ENCODE data around the gene ZNF771.

The ZNF771 gene

GRCh38 chr16:30406795-30407101 is 658 bp upstream of the ZNF771 start:
- H3K36me3 ChIP-seq (ENCODE audit: control insufficient read depth, insufficient read depth, low read length), result no peaks in the 10 kb centered on the region
- peak overlapping the region; percentile 69 for H3K4me3 ChIP-seq (ENCODE audit: low read depth, low read length)
- H3K9ac ChIP-seq, result no peak overlapping the region

GRCh38 chr16:30407804-30408534 is 563 bp downstream of the ZNF771 start:
- Histone ChIP-seq H3K27me3 (ENCODE audit: control insufficient read depth, insufficient read depth, low read length) (no peaks in the 10 kb centered on the region), H2AFZ (peak overlapping the region; percentile 94), H3K27ac (peak overlapping the region; percentile 84)

More at GRCh38 chr16:30406795-30407101, 658 bp upstream of the ZNF771 start:
- Histone ChIP-seq H3K4me1 (peaks cover 12% of the 10 kb centered on the region), H3K4me2 (ENCODE audit: low read length) (peak overlapping the region; percentile 89), H3K27ac (peak overlapping the region; percentile 84), H3K79me2 (peaks cover 9% of the 10 kb centered on the region), H2AFZ (peak overlapping the region; percentile 94), H3K27me3 (ENCODE audit: control insufficient read depth, insufficient read depth, low read length) (no peaks in the 10 kb centered on the region), H3K9me3 (ENCODE audit: control insufficient read depth, low read length) (no peaks in the 10 kb centered on the region)
- TF ChIP-seq CTCF (IDR thresholded peaks at IDR 0.05), result no peak

GRCh38 chr16:30409125-30410060 is 2.0 kb downstream of the ZNF771 start:
- Histone ChIP-seq H2AFZ (peak overlapping the region; percentile 47), H3K4me3 (ENCODE audit: low read depth, low read length) (peak overlapping the region; percentile 36), H3K79me2 (peaks cover 9% of the 10 kb centered on the region), H3K4me2 (ENCODE audit: low read length) (peak overlapping the region; percentile 60), H3K4me1 (peaks cover 12% of the 10 kb centered on the region), H3K9ac (no peak overlapping the region), H3K9me3 (ENCODE audit: control insufficient read depth, low read length) (no peaks in the 10 kb centered on the region), H3K27me3 (ENCODE audit: control insufficient read depth, insufficient read depth, low read length) (no peaks in the 10 kb centered on the region), H3K36me3 (ENCODE audit: control insufficient read depth, insufficient read depth, low read length) (no peaks in the 10 kb centered on the region), H3K27ac (peak overlapping the region; percentile 34)
- peak; percentile 94 for TF ChIP-seq CTCF (IDR thresholded peaks at IDR 0.05)

More at GRCh38 chr16:30407804-30408534, 563 bp downstream of the ZNF771 start:
- Histone ChIP-seq H3K4me3 (ENCODE audit: low read depth, low read length) (peak overlapping the region; percentile 69), H3K4me1 (peaks cover 12% of the 10 kb centered on the region), H3K4me2 (ENCODE audit: low read length) (peak overlapping the region; percentile 89), H3K36me3 (ENCODE audit: control insufficient read depth, insufficient read depth, low read length) (no peaks in the 10 kb centered on the region), H3K9me3 (ENCODE audit: control insufficient read depth, low read length) (no peaks in the 10 kb centered on the region), H3K9ac (peak overlapping the region; percentile 58), H3K79me2 (peaks cover 9% of the 10 kb centered on the region)
- no peak for TF ChIP-seq CTCF (IDR thresholded peaks at IDR 0.05)

GRCh38 chr16:30413112-30413806 is 5.9 kb downstream of the ZNF771 start:
- Histone ChIP-seq H3K4me2 (ENCODE audit: low read length) (no peak overlapping the region), H3K27ac (no peak overlapping the region)

More at GRCh38 chr16:30413112-30413806, 5.9 kb downstream of the ZNF771 start:
- H3K4me1 ChIP-seq, result peaks cover 19% of the 10 kb centered on the region
- no peaks in the 10 kb centered on the region for H3K36me3 ChIP-seq (ENCODE audit: control insufficient read depth, insufficient read depth, low read length)
- H3K27me3 ChIP-seq (ENCODE audit: control insufficient read depth, insufficient read depth, low read length), result no peaks in the 10 kb centered on the region
- H3K4me3 ChIP-seq (ENCODE audit: low read depth, low read length), result no peak overlapping the region
- peaks cover 9% of the 10 kb centered on the region for H3K79me2 ChIP-seq
- TF ChIP-seq CTCF (IDR thresholded peaks at IDR 0.05), result no peak
- no peaks in the 10 kb centered on the region for H3K9me3 ChIP-seq (ENCODE audit: control insufficient read depth, low read length)
- no peak overlapping the region for H2AFZ ChIP-seq
- no peak overlapping the region for H3K9ac ChIP-seq

Measured in parathyroid adenoma (tissue), 2 donors.